Suppressor macrophage (primary cell): ENCODE measurements around the gene TPX2.
"Not testable (repeated sequence)": the region's sequence is repeated elsewhere in the genome, so short reads cannot be mapped to it uniquely, and the experiment has no call there.

Source experiments
- DNase-seq, 4 experiments: peaks; one replicate each; pipeline ENCODE4 v3.0.0-alpha.2; 2020 to 2022

TPX2 gene

DNA sequence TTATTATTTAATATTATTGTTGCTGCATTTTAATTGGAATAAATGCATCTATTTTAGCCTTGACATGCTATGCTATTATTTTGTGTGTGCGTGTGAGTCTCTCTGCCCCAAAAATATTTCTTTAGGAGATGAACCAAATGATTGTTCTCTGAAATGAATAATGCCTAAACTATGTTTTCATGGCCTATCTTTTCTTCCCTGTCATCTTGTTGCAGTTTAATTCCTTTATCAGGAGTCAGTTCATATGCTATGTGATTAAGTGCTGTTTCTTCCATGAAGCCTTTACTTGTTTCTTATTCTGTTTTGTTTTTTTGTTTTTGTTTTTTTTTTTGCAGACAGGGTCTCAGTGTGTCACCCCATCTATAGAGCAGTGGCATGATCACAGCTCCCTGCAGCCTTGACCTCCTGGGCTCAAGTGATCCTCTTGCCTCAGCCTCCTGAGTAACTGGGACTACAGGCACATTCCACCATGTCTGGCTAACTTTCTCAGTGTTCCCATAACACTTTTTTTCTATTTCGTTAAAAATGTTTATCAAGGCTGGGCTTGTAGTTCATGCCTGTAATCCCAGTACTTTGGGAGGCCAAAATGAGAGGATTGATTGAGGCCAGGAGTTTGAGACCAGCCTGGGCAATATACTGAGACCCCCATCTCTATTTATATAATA is 25.7 kb downstream of the TPX2 start:
- DNase-seq: no peak

DNA sequence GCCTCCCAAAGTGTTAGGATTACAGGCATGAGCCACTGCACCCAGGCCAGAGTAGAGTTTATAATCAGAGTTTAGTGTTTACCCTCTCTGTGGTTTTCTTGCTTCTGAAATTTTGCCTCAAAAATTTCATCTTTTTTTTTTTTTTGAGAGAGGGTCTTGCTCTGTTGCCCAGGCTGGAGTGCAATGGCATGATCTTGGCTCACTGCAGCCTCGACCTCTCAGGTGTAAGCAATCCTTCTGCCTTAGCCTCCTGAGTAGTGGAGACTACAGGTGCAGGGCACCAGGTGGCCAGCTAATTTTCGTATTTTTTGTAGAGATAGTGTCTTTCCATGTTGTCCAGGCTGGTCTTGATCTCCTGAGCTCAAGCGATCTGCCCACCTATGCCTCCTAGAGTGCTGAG is 28.7 kb downstream of the TPX2 start:
- DNase-seq: no peak

DNA sequence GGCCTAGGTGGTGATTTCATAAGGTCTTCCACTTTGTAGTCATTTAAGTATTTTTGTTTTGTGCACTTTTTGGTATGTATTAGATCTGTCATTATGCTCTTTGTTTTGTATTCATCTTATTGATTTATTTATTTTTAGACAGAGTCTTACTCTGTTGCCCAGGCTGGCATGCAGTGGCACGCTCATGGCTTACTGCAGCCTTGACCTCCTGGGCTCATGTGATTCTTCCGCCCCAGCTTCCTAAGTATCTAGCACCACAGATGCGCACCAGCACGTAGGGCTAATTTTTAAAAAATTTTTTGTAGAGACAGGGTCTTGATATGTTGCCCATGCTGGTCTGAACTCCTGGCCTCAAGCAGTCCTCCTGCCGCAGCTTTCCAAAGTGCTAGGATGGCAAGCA is 30.6 kb downstream of the TPX2 start:
- no peak for DNase-seq

DNA sequence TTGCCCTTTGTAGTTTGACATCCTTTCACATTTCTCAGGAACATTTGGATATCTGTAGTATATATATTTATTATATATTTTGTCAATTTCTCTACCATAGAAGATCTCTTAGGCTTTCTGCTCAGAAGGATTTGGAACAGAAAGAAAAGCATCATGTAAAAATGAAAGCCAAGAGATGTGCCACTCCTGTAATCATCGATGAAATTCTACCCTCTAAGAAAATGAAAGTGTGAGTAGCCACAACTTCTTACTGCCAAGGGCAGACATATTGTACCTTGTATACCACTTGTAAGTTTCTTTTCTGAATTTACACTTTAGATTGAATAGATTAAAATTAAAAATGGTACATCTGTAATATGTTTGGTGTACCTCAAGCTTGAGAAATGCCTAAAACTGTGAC is 31.2 kb downstream of the TPX2 start:
- DNase-seq: no peak

DNA sequence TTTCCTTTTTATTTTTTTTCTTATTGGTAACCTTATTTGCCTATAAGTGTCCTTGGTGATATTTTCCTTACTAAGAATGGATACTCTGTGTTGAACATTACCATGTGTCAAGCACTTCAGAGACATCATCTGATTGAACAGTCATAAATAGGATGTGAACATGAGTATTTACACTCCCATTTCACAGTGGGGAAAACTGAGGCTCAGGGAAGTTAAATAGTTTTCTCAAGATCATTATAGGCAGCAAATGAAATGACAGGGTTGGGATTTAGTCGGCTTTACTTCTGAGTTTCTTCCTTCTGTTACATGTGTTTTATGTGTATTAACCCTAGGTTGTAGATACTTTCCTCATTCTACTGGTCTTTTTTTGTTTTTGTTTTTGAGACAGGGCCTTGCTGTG is 35.3 kb downstream of the TPX2 start:
- no peak for DNase-seq

DNA sequence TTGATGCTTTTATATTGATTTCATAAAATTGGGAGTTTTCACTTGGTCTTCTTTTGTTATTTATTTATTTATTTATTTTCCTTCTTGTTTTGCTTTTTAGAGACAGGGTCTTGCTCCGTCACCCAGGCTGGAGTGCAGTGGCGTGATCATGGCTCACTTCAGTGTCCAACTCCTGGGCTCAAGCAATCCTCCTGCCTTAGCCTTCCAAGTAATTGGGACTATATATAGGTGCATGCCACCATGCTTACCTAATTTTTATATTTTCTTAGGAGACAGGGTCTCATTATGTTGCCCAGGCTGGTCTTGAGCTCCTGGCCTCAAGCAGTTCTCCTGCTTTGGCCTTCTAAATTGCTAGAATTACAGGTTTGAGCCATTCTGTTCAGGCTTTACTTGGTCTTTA is 41.7 kb downstream of the TPX2 start:
- no peak for DNase-seq

DNA sequence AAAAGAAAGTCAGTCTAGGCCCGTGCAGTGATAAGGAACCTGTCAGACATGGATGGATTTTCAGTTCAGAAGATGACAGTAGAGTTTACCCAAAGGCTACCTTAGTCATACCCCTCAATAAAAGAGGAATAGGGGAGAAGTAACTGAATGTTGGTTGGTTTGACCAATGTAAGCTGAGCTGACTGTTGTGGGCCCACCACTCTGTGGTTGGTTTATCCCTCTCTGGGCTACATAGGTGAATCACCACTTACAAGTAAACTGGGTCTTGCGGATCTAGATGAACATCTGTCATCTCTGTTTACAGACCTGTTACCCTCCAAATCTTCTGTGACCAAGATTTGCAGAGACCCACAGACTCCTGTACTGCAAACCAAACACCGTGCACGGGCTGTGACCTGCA is 42.9 kb downstream of the TPX2 start:
- DNase-seq: no peak

DNA sequence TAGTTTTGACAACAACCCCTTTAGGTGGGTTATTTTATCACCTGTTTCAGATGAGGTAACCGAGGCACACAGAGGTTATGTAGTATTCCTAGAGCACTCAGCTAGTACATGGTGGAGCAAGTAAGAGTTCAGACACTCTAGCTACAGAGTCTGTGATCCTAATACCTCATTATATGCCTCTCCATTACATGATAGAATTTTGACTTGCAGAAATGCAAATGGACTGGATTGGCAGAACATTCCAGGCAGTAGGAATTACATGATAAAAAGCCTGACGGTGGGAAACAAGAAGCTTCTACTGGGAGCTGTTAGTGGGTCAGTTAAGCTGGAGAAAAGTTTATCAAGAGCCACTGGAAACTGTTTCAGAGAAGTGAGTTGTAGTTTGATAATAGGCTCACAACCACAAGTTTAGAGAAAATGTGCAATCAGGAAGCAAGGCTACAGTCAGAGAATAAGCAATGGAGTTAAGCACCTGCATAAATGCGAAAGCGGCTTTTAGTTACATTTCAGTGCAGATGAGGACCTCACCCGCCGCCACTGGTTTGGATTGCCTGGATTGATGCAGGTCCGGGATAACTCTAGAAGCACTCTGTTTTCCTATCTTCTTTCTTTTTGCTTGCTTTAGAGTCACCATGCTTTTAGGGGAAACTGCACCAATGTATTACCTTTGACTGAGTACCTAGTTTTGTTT is 45.4 kb downstream of the TPX2 start:
- DNase-seq: no peak

DNA sequence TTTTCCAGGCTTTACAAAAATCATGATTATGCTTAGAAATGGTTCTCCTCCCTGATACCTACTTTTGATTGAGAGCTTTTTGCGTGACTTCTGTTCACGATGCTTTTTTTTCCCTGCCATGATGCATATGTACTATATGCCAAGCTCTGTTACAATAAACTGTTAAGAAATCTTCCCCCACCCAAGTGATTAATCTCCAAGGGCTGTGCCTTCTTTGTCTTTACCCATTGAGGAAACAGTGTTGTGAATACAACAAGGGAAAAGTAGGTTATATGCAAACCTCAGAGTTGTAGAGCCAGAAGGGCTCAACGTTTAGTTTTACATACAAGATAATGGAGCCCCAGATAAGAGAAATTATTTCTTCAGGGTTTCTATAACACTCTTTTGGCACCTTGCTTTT is 46.0 kb downstream of the TPX2 start:
- DNase-seq: no peak

DNA sequence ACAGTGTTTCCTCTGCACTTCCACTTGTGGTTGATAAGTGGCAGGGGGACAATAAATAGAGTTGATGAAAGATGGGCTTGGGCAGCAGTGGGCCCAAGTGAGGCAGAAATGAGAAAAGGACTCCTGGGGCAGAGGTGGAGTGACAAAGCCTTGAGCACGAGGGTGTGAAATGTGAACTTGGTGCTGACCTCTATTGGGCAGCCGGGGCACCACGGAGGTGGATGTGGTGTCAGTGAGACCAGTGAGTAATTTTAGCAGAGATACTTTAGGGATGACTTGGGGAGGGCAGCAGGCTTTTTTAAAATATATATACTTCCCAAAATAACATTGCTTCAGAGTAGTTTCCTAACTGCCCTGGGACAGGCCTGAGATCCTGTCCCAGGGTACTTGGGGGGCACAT is 49.5 kb downstream of the TPX2 start:
- DNase-seq: peak in 1 of 4 experiments; percentile 34

DNA sequence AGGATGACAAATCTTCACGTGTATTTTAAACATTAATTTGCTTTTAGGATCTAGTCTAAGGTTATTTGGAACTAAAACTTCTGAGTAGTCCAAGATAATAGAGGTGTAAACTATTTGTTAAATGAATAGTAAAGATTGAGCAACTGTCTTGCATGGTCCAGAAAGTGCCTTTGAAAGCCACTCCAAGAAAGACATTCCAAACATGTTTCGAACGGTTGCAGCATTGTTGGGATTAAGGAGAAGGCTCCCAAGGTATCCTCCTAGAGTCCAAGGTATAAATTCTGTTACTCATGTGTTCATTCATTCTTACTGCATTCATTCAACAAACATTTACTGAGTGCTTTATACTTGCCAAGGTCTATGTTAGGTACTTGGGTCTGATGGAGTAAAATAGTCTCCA is 51.3 kb downstream of the TPX2 start:
- no peak for DNase-seq

DNA sequence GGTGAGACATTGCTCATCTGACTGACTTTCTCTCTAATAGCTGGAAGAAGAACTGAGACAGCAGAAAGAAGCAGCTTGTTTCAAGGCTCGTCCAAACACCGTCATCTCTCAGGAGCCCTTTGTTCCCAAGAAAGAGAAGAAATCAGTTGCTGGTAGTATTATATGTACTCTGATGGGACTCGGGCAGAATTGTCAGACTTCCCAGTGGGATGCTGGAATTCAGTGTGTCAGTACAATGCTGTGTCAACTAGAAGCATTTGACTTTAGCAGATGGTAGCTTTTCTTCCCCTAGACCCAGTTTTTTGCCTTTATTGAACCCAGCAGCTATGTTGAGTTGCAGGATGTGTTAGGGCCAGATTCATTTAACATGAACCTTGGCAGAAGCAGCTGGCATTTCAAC is 58.3 kb downstream of the TPX2 start:
- no peak for DNase-seq

DNA sequence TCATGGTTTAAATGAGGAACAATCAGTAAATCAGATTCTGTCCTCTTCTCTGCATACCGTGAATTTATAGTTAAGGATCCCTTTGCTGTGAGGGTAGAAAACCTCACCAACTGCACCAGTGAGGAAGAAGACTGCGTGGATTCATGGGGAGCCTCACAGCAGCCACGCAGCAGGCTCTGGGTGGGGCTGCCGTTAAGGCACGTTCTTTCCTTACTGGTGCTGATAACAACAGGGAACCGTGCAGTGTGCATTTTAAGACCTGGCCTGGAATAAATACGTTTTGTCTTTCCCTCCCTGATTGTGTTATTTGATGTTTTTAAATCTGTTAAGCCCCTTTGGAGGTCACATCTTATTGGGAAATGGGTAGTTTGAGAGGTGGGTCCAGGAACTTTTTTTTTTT is 62.4 kb downstream of the TPX2 start:
- no peak for DNase-seq

DNA sequence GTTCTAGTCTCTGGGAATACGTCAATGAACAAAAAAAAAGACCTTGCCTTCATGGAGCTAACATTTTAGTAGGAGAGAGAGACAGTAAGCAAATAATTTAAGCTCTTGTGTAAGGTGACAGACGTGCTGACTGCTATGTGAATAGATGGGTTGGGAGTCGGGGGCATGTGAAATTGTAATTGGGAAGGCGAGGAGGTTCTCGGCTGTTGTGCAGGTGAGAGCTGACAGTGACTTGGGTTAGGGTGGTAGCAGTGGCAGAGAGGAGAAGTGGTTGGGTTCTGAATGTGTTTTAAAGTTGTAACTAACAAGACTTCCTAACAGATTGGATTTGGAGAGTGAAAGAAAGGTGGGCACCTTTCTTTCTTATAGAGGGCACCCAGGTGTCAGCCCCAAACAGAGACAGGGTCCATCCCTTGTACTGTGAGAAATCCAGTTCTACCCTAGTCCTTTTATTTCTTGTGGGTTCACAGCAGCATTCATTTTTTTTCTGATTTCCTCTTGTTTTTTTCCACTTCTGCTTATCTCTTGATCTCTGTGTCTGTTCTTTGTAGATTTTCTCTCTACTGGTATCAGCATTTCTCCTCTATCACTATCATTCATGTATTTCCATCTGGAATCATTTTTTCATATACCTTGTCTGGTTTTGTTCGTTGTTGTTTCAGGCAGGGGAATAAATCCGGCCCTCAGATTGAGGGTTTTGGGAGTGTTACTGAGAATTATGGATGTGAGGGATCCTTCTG is 64.6 kb downstream of the TPX2 start:
- no peak for DNase-seq

DNA sequence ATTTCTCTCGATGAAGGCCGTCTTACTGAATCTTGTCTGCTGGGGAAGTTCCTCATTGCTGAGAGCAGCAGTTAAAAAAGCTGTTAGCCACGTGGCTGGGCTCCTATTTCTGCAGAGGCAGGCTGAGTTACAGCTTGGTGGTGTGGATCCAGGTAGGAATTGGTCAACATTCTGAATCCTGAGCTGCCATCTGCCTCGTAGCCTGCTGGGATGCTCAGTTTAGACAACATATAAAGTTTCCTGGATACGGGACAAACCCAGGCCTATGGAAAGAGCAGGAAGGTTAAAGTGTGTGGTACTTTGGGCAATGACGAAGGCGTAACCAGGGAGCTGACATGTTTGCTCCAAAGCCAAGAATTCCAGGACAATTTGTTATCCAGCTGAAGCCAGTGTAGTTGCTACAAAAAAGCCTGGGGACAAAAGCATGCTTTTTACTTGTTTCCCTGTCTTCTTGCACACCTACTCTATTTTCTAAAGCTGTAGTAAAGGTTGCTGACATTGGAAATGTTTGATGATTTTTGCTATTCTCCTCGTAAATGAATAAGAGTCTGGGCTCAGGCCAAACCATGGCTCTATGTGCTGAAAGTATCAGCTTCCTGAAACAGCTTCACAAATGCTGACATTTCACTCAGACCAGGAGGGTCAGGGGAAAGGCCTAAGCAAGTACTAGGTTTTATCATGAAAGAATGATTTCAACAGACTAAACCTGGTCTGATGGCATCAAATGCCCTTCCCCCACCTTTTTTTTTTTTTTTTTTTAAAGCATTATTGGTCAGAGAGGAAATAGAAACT is 67.7 kb downstream of the TPX2 start:
- DNase-seq: peak; percentile 35 to 74 (median 68)

DNA sequence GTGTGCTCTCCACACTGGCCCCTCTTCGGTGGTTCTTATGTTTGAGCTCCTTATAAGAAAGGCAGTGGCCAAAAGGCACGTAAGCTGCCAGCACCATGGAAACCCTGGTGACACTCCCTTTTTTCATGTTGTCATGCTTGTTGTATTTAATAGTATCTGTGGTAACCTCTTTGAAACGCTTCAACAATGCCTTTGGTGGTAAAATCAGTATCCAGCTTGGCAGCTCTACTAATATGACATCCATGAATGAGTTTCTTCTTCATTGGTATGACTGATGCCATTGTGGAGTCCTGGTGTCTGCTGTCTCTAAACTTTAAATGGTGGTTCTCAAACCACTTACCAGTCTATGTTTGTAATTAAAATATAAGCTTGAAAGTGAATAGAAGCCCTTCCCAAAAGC is 69.4 kb downstream of the TPX2 start:
- DNase-seq: no peak

DNA sequence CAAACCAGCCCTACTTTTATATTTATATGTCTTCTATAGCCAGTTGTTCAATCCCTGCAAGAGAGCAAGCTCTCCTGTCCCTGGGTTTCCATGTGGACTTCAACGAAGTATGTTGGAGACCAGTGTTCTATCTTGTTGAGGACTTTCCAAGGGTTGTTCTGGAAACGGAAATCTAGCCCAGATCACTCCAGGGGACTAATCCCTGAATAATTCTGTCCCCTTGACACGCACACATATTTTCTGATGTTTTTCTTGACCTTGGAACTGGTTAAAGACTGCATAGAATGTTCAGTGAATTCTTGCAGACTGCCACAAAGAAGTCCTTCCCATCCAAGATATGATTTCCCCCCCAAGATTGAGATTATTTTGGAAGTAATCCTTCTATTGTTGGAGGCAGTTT is 70.6 kb downstream of the TPX2 start:
- no peak for DNase-seq

DNA sequence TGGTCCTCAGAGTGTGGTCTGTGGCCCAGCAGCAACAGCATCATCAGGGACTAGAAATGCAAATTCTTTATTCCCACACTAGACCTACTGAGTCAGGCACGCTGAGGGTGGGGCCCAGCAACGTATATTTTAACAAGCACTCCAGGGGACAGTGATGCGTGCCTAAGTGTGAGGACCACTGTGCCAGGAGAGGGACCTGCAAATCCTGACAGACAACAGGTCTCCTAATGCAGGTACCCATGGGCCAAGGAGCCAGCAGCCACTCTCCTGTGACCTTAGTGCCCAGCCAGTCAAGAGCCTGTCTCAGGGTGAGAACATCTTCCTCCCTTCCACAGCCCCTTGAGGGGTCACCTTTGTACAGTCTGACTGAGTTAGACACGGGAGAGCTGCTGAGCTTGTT is 72.1 kb downstream of the TPX2 start:
- no peak for DNase-seq

DNA sequence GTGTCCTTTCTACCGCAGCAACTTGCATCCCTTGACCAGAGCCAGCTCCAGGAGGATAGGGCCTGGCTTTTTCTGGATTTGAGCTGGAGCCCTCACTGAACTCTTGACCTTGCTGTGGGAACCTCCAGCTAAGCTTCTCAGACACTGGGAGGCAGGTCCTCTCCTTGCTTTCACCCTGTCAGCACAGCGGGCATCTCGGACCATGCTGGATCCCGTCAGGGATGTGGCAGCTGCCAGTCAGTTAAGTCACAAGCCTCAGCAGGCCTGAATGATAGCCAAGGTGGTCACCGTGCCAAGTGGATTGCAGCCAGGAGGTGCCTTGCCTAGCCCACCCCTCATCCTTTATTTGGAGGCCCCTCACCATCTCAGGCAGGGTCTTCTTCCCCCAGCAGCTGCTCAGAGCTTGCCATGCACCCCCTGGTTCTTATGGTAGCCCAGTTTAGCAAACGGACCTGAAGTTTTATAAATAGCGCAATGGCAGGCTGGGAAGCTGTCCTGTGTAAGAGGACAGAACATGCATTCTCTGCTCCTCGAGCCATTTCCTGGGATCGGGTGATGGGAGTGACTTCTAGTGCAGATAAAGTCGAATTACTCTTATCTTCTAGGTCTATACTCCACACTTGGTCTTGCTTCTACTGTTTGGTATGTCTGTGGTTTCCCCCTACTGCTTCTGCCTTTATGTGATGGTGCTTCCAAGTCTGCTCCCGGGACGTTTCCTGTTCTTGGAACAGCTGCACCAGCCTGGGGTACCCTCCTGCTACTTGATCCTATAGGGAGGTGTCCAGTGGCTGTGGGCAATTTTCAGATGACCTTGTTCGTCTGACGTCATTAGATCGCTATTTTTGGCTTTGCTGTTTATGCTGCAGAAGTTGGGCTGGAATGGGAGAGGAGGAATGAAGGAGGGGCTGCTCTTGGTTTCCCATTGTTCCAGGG is 73.0 kb downstream of the TPX2 start:
- peak in 1 of 4 experiments; percentile 19 for DNase-seq

DNA sequence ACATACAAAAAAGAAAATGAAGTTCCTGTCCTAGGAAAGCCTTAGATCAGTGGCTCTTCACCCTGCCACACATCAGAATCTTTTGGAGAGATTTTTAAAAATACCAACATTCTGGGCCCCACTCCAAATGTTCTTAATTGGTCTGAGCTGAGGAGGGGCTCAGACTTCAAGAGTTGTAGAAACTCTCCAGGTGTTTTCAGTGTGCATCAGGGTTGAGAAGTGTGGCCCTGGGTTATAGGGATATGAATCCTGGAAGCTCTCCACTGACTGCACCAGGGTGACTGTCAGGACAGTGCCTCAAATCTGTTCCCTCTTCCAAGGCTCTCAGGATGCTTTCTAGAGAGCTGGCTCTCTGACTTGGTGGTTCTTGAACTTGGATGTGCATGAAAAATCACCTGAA is 74.5 kb downstream of the TPX2 start:
- no peak for DNase-seq

DNA sequence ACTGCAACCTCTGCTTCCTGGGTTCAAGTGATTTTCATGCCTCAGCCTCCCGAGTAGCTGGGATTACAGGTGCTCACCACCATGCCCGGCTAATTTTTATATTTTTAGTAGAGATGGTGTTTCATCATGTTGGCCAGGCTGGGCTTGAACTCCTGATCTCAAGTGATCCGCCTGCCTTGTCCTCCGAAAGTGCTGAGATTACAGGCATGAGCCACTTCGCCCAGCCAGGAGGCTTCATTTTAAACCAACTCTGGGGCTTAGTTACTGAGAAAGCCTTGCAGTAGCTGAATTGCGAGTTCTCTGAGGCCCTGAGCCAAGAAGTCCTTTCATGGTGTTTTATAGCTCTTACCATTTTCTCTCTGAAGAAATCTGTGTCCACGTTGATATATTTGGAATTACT is 75.1 kb downstream of the TPX2 start:
- not testable (repeated sequence) for DNase-seq
